GM18505 (cell line): ENCODE measurements around the gene POLN.

Experiments
- ATAC-seq: cut with Tn5 transposase; IDR thresholded peaks from one replicate; pipeline ENCODE4 v1.9.1; 2021; ENCODE audit not compliant: unreplicated experiment
- POLR2A ChIP-seq: IDR thresholded peaks from 4 replicates; pipeline ENCODE4 v1.6.1; 2011; ENCODE audit warnings: borderline replicate concordance; ENCODE audit not compliant: insufficient read depth, insufficient read length; ENCODE audit errors: extremely low read depth

The POLN gene

GRCh38 chr4:2272026-2272827, 30.3 kb upstream of the POLN start:
- TF ChIP-seq POLR2A = no peak
- ATAC-seq = no peak

DNA sequence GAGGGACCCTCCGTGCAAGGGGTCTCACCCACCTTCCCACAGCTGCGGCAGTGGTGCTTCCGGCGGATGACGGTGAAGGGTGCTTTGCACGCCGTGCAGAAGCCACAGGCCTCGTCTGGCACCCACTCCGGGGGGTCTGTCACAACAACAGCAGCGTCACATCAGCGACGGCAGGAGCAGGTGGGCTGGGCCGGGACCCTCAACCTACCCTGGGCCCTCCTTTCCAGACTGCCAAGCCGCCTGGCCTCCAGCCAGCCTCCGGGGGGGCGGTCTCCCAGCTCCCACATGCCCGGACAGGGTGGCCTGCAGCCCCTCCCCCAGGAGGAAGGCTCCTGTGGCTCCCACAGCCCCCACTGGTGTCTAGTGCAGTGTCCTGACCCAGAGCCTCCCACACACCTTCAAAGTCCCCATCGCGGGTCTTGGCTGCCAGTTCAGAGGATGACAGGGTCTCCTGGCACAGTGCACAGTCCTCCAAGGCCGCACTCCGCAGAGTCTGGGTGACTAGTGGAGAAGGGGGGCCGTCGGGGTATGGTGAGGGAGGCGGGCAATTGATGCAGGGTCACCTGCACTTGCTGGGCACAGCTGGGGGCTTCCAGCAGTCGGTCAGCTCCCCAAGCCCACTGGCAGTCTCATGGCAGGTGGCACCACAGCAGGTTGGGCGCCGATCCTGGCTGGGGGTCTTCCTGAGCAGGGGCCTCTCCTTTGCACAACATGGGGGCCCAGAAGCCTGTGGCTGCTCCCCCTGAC, 29.5 kb upstream of the POLN start:
- ATAC-seq = no peak
- TF ChIP-seq POLR2A = no peak

GRCh38 chr4:2270341-2271165, 28.6 kb upstream of the POLN start:
- TF ChIP-seq POLR2A = no peak
- ATAC-seq = no peak

- no peak for TF ChIP-seq POLR2A
- ATAC-seq = no peak
These were observed 27.8 kb upstream of the POLN start for GRCh38 chr4:2269618-2270163.

DNA sequence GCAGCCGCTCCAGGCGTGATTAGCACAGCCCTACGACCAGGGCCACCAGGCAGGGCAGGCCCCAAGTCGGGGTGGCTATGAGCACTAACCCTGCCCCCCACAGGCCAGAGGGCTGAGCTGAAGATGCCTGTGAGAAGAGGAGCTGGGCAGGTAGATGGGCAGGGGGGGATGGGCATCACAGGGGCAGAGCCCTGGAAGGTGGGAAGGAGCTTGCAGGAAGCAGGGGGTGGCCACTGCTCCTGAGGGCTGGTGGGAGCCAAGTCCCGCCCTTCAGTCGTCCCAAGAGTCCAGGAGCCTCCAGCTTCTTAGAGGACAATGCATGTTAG, 27.2 kb upstream of the POLN start:
- ATAC-seq = no peak
- TF ChIP-seq POLR2A = no peak

GRCh38 chr4:2268357-2269205, 26.7 kb upstream of the POLN start:
- no peak for TF ChIP-seq POLR2A
- ATAC-seq = no peak

GRCh38 chr4:2267841-2268240, 25.9 kb upstream of the POLN start:
- no peak for TF ChIP-seq POLR2A
- no peak for ATAC-seq

GRCh38 chr4:2267320-2267811, 25.4 kb upstream of the POLN start:
- no peak for TF ChIP-seq POLR2A
- no peak for ATAC-seq

DNA sequence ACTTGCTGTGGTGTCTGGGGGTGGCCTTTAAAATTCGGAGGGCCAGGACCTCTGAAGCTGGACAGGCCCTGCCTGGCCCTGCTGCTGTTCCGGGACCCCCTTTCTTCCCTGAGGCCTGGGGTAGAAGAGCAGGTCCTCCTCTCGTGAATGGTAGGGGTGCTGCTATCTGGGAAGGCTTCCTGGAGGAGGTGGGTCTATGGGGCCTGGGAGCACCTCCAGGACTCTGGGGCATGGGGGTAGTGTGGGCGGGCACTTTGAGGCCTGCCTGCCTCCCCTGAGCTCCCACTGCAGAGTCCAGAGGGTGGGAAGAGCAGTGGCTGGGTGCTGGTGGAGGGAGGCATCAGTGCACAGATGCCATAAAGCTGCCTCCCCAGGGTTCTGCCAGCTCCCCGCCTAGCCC, 24.9 kb upstream of the POLN start:
- no peak for ATAC-seq
- no peak for TF ChIP-seq POLR2A

DNA sequence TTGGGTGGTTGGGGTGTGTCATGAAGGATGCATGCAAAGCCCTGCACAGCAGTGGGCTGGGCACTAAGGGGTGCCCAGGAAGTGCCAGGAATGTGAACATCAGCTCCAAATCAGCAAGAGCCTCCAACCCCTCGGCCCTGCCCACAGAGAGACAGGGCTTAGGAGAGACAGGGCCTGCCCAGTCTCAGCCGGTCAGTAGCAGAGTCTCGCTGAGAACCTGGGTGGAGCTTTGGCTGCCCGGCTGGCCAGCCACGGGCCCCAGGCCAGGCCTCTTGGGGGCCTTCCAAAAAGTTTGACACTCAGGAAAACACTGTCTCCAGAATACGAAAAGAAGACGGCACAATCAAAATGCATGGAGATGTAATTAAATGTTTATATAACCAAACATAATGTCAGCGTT, 24.3 kb upstream of the POLN start:
- ATAC-seq = no peak
- no peak for TF ChIP-seq POLR2A

DNA sequence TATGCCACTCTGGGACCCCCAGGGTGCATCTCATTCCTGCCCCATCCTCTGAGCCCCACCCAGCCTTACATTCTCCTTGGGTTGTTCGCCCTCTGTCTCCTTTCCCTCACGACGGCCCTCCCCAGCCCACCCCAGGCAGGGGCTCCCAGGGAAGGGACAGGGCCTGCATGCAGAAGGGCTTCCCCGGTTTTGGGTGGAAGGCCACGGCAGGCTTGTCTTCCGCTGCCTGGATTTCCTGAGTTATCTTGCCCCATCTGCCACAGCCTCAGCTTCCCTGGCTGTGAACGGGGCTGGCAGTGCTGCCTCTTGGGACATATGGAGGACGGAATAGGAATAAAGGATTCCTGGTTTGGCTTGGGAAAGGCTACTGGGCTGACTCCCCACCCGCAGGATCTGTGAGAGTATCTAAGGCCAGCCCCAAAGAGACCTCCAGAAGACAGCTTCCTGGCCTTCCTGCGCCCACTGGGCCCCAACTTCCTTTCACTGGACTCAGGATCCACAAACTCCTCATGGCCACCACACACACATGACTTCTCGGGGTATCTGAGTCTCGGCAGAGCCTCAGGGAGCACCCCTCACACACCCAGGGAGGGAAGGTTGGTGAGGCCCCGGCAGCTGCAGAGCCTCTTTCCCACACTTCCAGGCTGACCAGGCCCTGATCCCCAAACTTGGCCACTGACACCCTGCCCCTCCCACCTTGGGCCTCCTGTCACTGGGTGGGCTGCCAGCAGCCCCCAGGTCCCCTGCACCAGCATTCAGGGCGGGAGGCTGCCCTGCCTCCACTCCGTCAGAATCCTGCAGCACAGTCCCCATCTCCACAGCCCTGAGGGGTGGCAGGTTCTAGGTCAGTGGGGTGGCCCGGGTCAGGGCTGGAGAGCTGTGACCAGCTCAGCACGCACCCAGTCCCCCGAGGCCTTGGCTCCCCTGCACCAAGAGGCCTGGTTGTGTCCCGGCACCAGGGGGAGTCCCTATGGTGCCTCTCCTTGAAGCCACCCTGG, 23.5 kb upstream of the POLN start:
- no peak for TF ChIP-seq POLR2A
- ATAC-seq = no peak
